T-helper 1 cell treated with Interleukin-12 subunit alpha and Interleukin-12 subunit beta and Interleukin-4 antibody, amounts not matched to agents 30 ng/mL and 1 ng/mL, for 36 hours (primary cell): ENCODE data around the gene ELP1. TPM values are rescaled to one million over a fixed set of nuclear protein-coding genes. Genes with fewer than 3 reads are reported as not detected.

Experiments
- intact Hi-C: fragments of 100-400 bp; cut with micrococcal nuclease; formaldehyde crosslinking; loops from one replicate; pipeline ENCODE4 v1.15.1; 2024
- total RNA-seq: library from RNA; stranded (reverse); gene quantifications from 2 replicates; pipeline ENCODE4 v1.2.3, GENCODE V29; 2022

ELP1 gene
- total RNA-seq, 1 donor from 2014 or later = 32.9 TPM

DNA sequence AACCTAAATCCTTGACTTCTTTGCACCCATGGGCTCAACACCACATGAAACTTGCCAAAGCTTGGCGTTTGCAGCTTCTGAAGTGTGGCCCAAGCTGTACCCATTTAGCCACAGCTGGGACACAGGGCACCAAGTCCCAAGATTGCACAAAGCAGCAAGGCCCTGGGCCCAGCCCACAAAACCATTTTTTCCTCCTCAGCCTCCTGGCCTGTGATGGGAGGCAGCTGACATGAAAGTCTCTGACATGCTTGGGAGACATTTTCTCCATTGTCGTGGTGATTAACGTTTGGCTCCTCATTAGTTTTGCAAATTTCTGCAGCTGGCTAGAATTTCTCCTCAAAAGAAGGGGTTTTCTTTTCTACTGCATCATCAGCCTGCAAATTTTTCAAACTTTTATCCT lies 110.1 kb downstream of the ELP1 start:
- intact Hi-C loops = no loop called here

Other genes with a start within 250 kb of the ELP1 start
- gene ACTL7B, start 78.1 kb downstream of the ELP1 start, total RNA-seq = 0.17 TPM in 2 replicates
- gene ACTL7A, start 71.9 kb downstream of the ELP1 start, total RNA-seq = not detected in 2 replicates
- gene ABITRAM, start 276 bp upstream of the ELP1 start, total RNA-seq = 11.0 and 11.1 TPM in 2 replicates
- 11.3 and 11.5 TPM in 2 replicates for gene CTNNAL1, start 79.4 kb upstream of the ELP1 start, total RNA-seq
- 26.9 and 30.5 TPM in 2 replicates for gene TMEM245, start 185.8 kb upstream of the ELP1 start, total RNA-seq
- not detected in 2 replicates for gene FRRS1L, start 233.1 kb upstream of the ELP1 start, total RNA-seq